H1 (cell line): ENCODE measurements around the gene GBF1. TPM values are rescaled to one million over a fixed set of nuclear protein-coding genes. Genes with fewer than 3 reads are reported as not detected.

Experiments
- CEBPB ChIP-seq: IDR thresholded peaks from 2 replicates; pipeline ENCODE4 v1.6.1; 2012; ENCODE audit warnings: low read depth, low read length
- CHD2 ChIP-seq: IDR thresholded peaks from 2 replicates; pipeline ENCODE4 v1.6.1; 2012; ENCODE audit warnings: low read length, improper control_type of control experiment
- CHD7 ChIP-seq: fragments of 300-600 bp; sonication (generic); IDR thresholded peaks from 2 replicates; pipeline ENCODE4 v1.7.1; 2012; ENCODE audit warnings: low read length, moderate library complexity, mild to moderate bottlenecking, inconsistent platforms; ENCODE audit not compliant: insufficient replicate concordance
- JUND ChIP-seq: IDR thresholded peaks from 2 replicates; pipeline ENCODE4 v1.6.1; 2011; ENCODE audit warnings: mild to moderate bottlenecking, improper control_type of control experiment, low read length
- KDM1A ChIP-seq: fragments of 200-600, 300-600 bp; sonication (generic); IDR thresholded peaks from 2 replicates; pipeline ENCODE4 v1.7.1; 2016; ENCODE audit warnings: mild to moderate bottlenecking, low read length, borderline replicate concordance
- SIN3A ChIP-seq, 2 experiments: IDR thresholded peaks in 1 of 2; conservative IDR thresholded peaks in 1 of 2; 2 replicates each; pipeline ENCODE4 v1.6.1; 2011 to 2012; ENCODE audit warnings: low read length in 2 of 2, improper control_type of control experiment in 1 of 2, low read depth in 1 of 2, mild to moderate bottlenecking in 1 of 2
- SP1 ChIP-seq: IDR thresholded peaks from 2 replicates; pipeline ENCODE4 v1.6.1; 2011; ENCODE audit warnings: low read depth, low read length
- TAF7 ChIP-seq: optimal IDR thresholded peaks from 2 replicates; pipeline ENCODE3; 2011; ENCODE audit warnings: low read depth, mild to moderate bottlenecking, inconsistent platforms, low read length, moderate library complexity, borderline replicate concordance
- TBP ChIP-seq: IDR thresholded peaks from 2 replicates; pipeline ENCODE4 v1.6.1; 2011; ENCODE audit warnings: low read depth, low read length, improper control_type of control experiment
- TCF12 ChIP-seq: IDR thresholded peaks from 2 replicates; pipeline ENCODE4 v1.6.1; 2011; ENCODE audit warnings: low read depth, mild to moderate bottlenecking, low read length
- polyA plus RNA-seq, 7 experiments: library from polyadenylated mRNA; depleted of rRNA in 3 of 7; stranded (reverse) in 5 of 7; unstranded in 2 of 7; fragments of >200 nt in 5 of 7; fragments of 200-250 nt in 2 of 7; gene quantifications; 1 replicate in 5 of 7; 2 replicates in 1 of 7; 4 replicates in 1 of 7; pipeline versions ENCODE4 v1.2.1 to v1.2.3, GENCODE V29; 2011 to 2013; ENCODE audit warnings: missing spikeins in 2 of 7, mixed read lengths in 2 of 7
- total RNA-seq: library from RNA; stranded (reverse); fragmentation: NEBNext Ultra II Directional; extraction: Animal tissue kit (Norgen Biotek cat#: 25700); gene quantifications from 2 replicates; pipeline ENCODE4 v1.2.1, GENCODE V29; 2021

GBF1 gene
- total and polyA plus RNA-seq, 2 of the 8 experiments (the other 6 are each of a cell fraction or from before 2014, with no cell fraction given), result 11.0 to 25.5 TPM

DNA sequence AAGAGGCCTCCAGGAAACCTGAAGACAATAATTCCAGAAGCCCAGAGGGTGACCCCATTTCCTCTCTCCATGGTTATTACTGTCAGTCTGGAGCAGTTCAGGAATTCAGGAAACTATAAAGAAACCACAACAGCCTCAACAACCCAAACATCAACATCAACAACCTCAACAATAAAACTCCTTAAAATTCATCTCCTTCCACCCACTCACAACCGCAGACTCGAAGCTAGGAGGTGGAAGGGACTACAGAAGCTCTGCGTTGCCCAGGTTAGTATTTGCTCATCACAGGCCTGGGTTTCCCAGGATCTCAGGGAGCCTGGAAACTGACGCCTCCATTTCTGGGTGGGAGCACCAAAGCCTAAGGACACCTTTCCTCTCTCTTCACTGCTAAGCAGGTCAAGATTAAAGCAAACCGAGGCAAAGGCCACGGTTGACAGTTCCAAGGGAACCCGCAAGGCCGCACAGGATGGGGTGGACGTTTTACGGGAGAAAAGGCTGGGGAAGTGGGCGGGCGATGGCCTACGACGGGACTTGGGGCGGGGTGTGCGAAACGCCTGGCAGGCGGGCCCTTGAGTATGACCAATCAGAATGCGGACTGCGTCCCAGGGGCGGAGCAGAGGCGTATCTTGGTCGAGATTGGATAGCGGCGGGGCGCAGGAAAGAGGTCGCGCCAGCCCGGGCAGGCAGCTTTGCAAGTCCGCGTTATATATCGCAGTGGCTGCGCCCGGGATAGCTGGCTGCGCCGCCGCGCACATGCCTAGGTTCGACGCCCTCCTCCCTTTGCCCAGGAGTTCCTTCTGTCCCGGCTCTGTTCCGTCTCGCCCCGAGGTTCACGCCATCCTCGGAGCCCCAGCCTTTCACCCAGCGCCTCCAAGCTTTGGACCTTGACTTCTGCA, 19.4 kb upstream of the GBF1 start, which contains the start of gene ELOVL3 (continued):
- TF ChIP-seq CHD7 (no peak), SIN3A (conservative IDR thresholded peaks at IDR 0.05 in 1 of 2, IDR thresholded peaks at IDR 0.05 in 1 of 2; ENCODE audit: low read depth in 1 of 2, low read length in 2 of 2) (peak in 1 of 2 experiments; percentile 56; a peak in 1 of 4 replicates), SP1 (peak; percentile 84), TCF12 (no peak), TBP (peak; percentile 69), CEBPB (no peak), JUND (no peak), CHD2 (peak; percentile 61), KDM1A (peak; percentile 57; the same call in 1 of the 2 replicates), TAF7 (no peak)
